ENCODE measurements around the gene AQP1. TPM values are rescaled to one million over a fixed set of nuclear protein-coding genes. Genes with fewer than 3 reads are reported as not detected.

The AQP1 gene
- total RNA-seq, 4 donors from 2014 or later, result 21.3 to 98.3 (median 28.4) TPM

DNA sequence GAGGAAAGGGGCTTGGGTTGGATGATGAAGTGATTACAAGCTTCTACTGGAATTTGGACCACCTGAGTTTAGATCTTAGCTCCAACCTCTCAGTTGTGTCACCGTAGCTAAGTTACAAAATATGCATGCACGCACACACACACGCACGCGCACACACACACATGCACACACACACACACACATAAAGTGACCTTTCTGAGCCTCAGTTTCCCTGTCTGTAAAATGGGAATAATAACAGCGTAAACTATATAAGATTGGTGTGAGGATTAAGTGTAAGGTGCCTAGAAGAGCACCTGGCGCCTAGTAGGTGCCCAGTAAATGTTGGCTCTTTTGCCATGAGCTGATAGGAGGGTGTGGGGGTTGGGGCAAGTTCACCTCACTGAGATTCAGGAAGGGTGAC, 12.6 kb upstream of the AQP1 start:
- no peaks in the 10 kb centered on the region for H3K36me3 ChIP-seq
- H3K4me1 ChIP-seq, result peaks cover 0 to 9% (median 7%) of the 10 kb centered on the region in 4 donors
- intact Hi-C loops (cut with DNase I; ENCODE audit: low total_unique reads) (no loop called here), in situ Hi-C loops (cut with MboI; ENCODE audit: low pct_ligation_motif_present in 1 of 4, low pct_unique_long_range_greater_than_20kb in 1 of 4, low sequenced_read_pairs in 3 of 4) (no loop called here)
- 96 to 100% methylated on average over 2 to 7 of the region's 7 CpGs for WGBS, 2 donors (ENCODE audit: low coverage in 1 of 2)
- H3K9me3 ChIP-seq, result no peaks in the 10 kb centered on the region
- no peaks in the 10 kb centered on the region for H3K27me3 ChIP-seq
- no peak overlapping the region for H3K4me3 ChIP-seq
- DNase-seq, result no peak
- no peak for TF ChIP-seq EP300 (IDR thresholded peaks at IDR 0.05; ENCODE audit: low read depth)
- no peak overlapping the region for H3K27ac ChIP-seq

DNA sequence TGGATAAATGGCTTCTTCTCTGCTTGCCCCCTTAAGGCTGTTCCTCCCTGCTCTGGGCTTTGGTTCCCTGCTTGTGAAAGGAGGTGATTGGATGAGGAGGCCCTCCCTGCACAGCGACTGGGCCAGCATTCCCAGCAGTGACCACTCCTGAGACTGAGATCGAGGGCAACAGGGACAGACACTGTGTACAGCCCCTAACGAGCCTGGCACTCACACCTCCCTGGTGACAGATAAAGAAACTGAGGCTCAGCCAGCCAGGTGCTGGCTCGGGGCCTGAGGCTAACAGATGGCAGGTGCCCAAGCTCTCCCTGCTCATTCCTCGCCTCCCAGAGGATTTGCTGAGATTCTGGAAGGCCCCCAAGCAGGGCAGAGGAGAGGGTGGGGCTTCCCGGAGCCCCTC, 12.0 kb upstream of the AQP1 start:
- no peak overlapping the region for H3K4me3 ChIP-seq
- 45% methylated on average over 6 of the region's 6 CpGs; no CpG with 5 or more reads in 1 of the 2 donors for WGBS, 2 donors (ENCODE audit: low coverage in 1 of 2)
- H3K27ac ChIP-seq, result no peak overlapping the region
- H3K9me3 ChIP-seq, result no peaks in the 10 kb centered on the region
- DNase-seq, result no peak
- TF ChIP-seq POLR2A (IDR thresholded peaks at IDR 0.05) (no peak), EP300 (IDR thresholded peaks at IDR 0.05; ENCODE audit: low read depth) (no peak)
- no peaks in the 10 kb centered on the region for H3K27me3 ChIP-seq
- intact Hi-C loops (cut with DNase I; ENCODE audit: low total_unique reads) (no loop called here), in situ Hi-C loops (cut with MboI; ENCODE audit: low pct_ligation_motif_present in 1 of 4, low pct_unique_long_range_greater_than_20kb in 1 of 4, low sequenced_read_pairs in 3 of 4) (no loop called here)
- H3K4me1 ChIP-seq, result peaks cover 0 to 14% (median 7%) of the 10 kb centered on the region in 4 donors
- no peaks in the 10 kb centered on the region for H3K36me3 ChIP-seq

DNA sequence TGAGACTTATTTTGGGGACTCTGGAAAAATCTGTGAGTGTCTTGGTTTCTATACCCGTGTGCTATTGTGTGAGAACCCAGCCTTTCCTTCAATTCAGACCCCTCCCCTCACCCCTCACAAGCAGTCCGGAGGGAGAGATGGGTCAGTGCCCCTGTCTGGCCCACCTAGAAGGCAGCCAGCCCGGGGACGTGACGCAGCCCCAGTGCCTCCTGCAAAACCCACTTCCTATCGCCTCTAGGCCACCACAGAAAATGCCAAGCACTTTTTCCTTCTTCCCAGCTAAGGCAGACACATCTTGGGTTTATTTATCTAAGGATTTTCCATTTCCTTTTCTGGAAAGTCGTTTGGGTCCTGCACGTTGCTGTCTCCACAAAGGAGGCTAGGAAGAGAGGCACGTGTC, 11.6 kb upstream of the AQP1 start:
- no peak overlapping the region for H3K27ac ChIP-seq
- no peak for DNase-seq
- TF ChIP-seq EP300 (IDR thresholded peaks at IDR 0.05; ENCODE audit: low read depth), result no peak
- TF ChIP-seq POLR2A (IDR thresholded peaks at IDR 0.05), result no peak
- no peaks in the 10 kb centered on the region for H3K27me3 ChIP-seq
- intact Hi-C loops (cut with DNase I; ENCODE audit: low total_unique reads) (no loop called here), in situ Hi-C loops (cut with MboI; ENCODE audit: low pct_ligation_motif_present in 1 of 4, low pct_unique_long_range_greater_than_20kb in 1 of 4, low sequenced_read_pairs in 3 of 4) (no loop called here)
- 66 to 80% methylated on average over 1 to 9 of the region's 9 CpGs for WGBS, 2 donors (ENCODE audit: low coverage in 1 of 2)
- H3K4me3 ChIP-seq, result no peak overlapping the region
- peaks cover 0 to 18% (median 10%) of the 10 kb centered on the region in 4 donors for H3K4me1 ChIP-seq
- no peaks in the 10 kb centered on the region for H3K9me3 ChIP-seq
- H3K36me3 ChIP-seq, result no peaks in the 10 kb centered on the region

DNA sequence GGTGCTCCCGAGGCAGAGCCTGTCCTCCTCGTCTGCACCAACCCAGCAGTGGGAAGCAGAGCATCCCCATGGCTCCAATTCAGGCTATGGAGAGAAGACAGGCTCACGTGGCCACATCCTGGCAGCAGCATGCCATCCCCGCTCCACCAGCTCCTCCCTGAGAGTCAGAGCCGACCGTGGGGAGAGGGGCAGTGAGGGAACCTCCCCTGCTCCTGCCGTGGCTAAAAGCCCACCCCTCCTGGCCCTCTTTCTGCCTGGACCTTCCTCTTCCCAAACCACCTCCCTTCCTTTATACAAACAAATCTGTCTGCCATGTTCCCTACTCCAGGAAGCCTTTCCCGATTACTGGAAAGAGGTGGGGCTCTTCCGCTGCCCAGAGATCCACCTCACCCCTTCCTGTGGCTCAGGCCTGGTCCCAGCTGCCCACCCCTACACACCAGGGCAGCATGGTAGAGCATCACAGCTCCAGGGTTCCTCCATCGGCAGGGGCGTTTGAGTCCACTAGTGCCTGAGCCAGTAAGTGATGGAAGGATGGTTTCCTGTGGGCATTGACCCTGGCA, 10.8 kb upstream of the AQP1 start:
- Histone ChIP-seq H3K4me3 (no peak overlapping the region), H3K9me3 (no peaks in the 10 kb centered on the region), H3K36me3 (no peaks in the 10 kb centered on the region), H3K4me1 (peaks cover 5 to 26% (median 18%) of the 10 kb centered on the region in 4 donors), H3K27ac (no peak overlapping the region), H3K27me3 (no peaks in the 10 kb centered on the region)
- DNase-seq, result no peak
- in situ Hi-C loops (cut with MboI; ENCODE audit: low pct_ligation_motif_present in 1 of 4, low pct_unique_long_range_greater_than_20kb in 1 of 4, low sequenced_read_pairs in 3 of 4), result no loop called here
- intact Hi-C loops (cut with DNase I; ENCODE audit: low total_unique reads), result no loop called here
- WGBS, 2 donors (ENCODE audit: low coverage in 1 of 2), result 80 to 90% methylated on average over 1 to 11 of the region's 11 CpGs
- no peak for TF ChIP-seq POLR2A (IDR thresholded peaks at IDR 0.05)
- TF ChIP-seq, protein P1, sequence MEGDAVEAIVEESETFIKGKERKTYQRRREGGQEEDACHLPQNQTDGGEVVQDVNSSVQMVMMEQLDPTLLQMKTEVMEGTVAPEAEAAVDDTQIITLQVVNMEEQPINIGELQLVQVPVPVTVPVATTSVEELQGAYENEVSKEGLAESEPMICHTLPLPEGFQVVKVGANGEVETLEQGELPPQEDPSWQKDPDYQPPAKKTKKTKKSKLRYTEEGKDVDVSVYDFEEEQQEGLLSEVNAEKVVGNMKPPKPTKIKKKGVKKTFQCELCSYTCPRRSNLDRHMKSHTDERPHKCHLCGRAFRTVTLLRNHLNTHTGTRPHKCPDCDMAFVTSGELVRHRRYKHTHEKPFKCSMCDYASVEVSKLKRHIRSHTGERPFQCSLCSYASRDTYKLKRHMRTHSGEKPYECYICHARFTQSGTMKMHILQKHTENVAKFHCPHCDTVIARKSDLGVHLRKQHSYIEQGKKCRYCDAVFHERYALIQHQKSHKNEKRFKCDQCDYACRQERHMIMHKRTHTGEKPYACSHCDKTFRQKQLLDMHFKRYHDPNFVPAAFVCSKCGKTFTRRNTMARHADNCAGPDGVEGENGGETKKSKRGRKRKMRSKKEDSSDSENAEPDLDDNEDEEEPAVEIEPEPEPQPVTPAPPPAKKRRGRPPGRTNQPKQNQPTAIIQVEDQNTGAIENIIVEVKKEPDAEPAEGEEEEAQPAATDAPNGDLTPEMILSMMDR (IDR thresholded peaks at IDR 0.05), result no peak
- no peak for TF ChIP-seq POLR2AphosphoS5 (IDR thresholded peaks at IDR 0.05)
- TF ChIP-seq EP300 (IDR thresholded peaks at IDR 0.05; ENCODE audit: low read depth), result no peak

- Histone ChIP-seq H3K27me3 (no peaks in the 10 kb centered on the region), H3K36me3 (no peaks in the 10 kb centered on the region), H3K9me3 (no peaks in the 10 kb centered on the region), H3K27ac (no peak overlapping the region), H3K4me1 (peaks cover 9 to 31% (median 25%) of the 10 kb centered on the region in 4 donors), H3K4me3 (no peak overlapping the region)
- no peak for TF ChIP-seq EP300 (IDR thresholded peaks at IDR 0.05; ENCODE audit: low read depth)
- TF ChIP-seq POLR2A (IDR thresholded peaks at IDR 0.05), result no peak
- TF ChIP-seq, protein P1 (IDR thresholded peaks at IDR 0.05), result no peak
- TF ChIP-seq POLR2AphosphoS5 (IDR thresholded peaks at IDR 0.05), result no peak
- intact Hi-C loops (cut with DNase I; ENCODE audit: low total_unique reads), result no loop called here
- DNase-seq, result no peak
- in situ Hi-C loops (cut with MboI; ENCODE audit: low pct_ligation_motif_present in 1 of 4, low pct_unique_long_range_greater_than_20kb in 1 of 4, low sequenced_read_pairs in 3 of 4), result no loop called here
- WGBS, 2 donors (ENCODE audit: low coverage in 1 of 2), result 73% methylated on average over 2 of the region's 2 CpGs; no CpG with 5 or more reads in 1 of the 2 donors
Observed at GRCh38 chr7:30901856-30902255, 9.8 kb upstream of the AQP1 start.
